ENCODE measurements around the gene VPS37B. TPM values are rescaled to one million over a fixed set of nuclear protein-coding genes. Genes with fewer than 3 reads are reported as not detected.
"Not testable (repeated sequence)": the region's sequence is repeated elsewhere in the genome, so short reads cannot be mapped to it uniquely, and the experiment has no call there.

Gene VPS37B
- total RNA-seq, 2 experiments from 2014 or later = 17.8 to 18.4 TPM

- CTCF ChIA-PET = interaction anchor here (0.7 to 5.0 kb wide), 12 partner anchors 8 to 101 kb away, joined by 3 to 70 read pairs (median 4); partner anchors contain the start of gene VPS37B
- no peak overlapping the region for H3K27ac Mint-ChIP-seq
Measured at GRCh38 chr12:122880668-122881067, 15.3 kb downstream of the VPS37B start.

GRCh38 chr12:122880155-122880667 lies 15.7 kb downstream of the VPS37B start:
- ATAC-seq (no peak), DNase-seq (no peak)
- TF ChIP-seq, protein P1, sequence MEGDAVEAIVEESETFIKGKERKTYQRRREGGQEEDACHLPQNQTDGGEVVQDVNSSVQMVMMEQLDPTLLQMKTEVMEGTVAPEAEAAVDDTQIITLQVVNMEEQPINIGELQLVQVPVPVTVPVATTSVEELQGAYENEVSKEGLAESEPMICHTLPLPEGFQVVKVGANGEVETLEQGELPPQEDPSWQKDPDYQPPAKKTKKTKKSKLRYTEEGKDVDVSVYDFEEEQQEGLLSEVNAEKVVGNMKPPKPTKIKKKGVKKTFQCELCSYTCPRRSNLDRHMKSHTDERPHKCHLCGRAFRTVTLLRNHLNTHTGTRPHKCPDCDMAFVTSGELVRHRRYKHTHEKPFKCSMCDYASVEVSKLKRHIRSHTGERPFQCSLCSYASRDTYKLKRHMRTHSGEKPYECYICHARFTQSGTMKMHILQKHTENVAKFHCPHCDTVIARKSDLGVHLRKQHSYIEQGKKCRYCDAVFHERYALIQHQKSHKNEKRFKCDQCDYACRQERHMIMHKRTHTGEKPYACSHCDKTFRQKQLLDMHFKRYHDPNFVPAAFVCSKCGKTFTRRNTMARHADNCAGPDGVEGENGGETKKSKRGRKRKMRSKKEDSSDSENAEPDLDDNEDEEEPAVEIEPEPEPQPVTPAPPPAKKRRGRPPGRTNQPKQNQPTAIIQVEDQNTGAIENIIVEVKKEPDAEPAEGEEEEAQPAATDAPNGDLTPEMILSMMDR (IDR thresholded peaks at IDR 0.05) = no peak
- Mint-ChIP-seq H3K4me1 (ENCODE audit: low read depth) (peaks cover 94% of the 10 kb centered on the region), H3K36me3 (ENCODE audit: low read depth) (peaks cover 28% of the 10 kb centered on the region), H3K27ac (no peak overlapping the region), H3K27me3 (peaks cover 10% of the 10 kb centered on the region), H3K4me3 (no peak overlapping the region), H3K9me3 (peaks cover 2% of the 10 kb centered on the region)
- POLR2A ChIA-PET = interaction anchor here (0.9 to 21.6 kb wide), 4 partner anchors 9 to 95 kb away, joined by 3 to 239 read pairs (median 8); partner anchors contain the start of genes OGFOD2 and VPS37B
- CTCF ChIA-PET = interaction anchor here (0.8 to 5.0 kb wide), 13 partner anchors 8 to 361 kb away, joined by 3 to 70 read pairs (median 4); partner anchors contain the start of gene VPS37B
- intact Hi-C loops (cut with micrococcal nuclease) = no loop called here

More at GRCh38 chr12:122880668-122881067, 15.3 kb downstream of the VPS37B start:
- peak; percentile 51 for ATAC-seq
- DNase-seq = peak; percentile 51
- H3K4me3 Mint-ChIP-seq = no peak overlapping the region
- peaks cover 91% of the 10 kb centered on the region for H3K4me1 Mint-ChIP-seq (ENCODE audit: low read depth)
- TF ChIP-seq, protein P1 (IDR thresholded peaks at IDR 0.05) = peak; percentile 52
- H3K27me3 Mint-ChIP-seq = peaks cover 10% of the 10 kb centered on the region
- POLR2A ChIA-PET = interaction anchor here (0.9 to 21.6 kb wide), 4 partner anchors 9 to 95 kb away, joined by 3 to 239 read pairs (median 8); partner anchors contain the start of genes OGFOD2 and VPS37B
- intact Hi-C loops (cut with micrococcal nuclease) = no loop called here
- peaks cover 28% of the 10 kb centered on the region for H3K36me3 Mint-ChIP-seq (ENCODE audit: low read depth)
- peaks cover 2% of the 10 kb centered on the region for H3K9me3 Mint-ChIP-seq

GRCh38 chr12:122878780-122879612 lies 16.9 kb downstream of the VPS37B start:
- CTCF ChIA-PET = interaction anchor here (0.8 to 5.0 kb wide), 8 partner anchors 9 to 363 kb away, joined by 3 to 70 read pairs (median 6); partner anchors contain the start of gene VPS37B
- peaks cover 26% of the 10 kb centered on the region for H3K36me3 Mint-ChIP-seq (ENCODE audit: low read depth)
- peak overlapping the region; percentile 38 for H3K27ac Mint-ChIP-seq
- POLR2A ChIA-PET = interaction anchor here (0.8 to 21.6 kb wide), 5 partner anchors 8 to 96 kb away, joined by 3 to 239 read pairs (median 7); partner anchors contain the start of genes OGFOD2 and VPS37B
- peaks cover 90% of the 10 kb centered on the region for H3K4me1 Mint-ChIP-seq (ENCODE audit: low read depth)
- peaks cover 2% of the 10 kb centered on the region for H3K9me3 Mint-ChIP-seq
- intact Hi-C loops (cut with micrococcal nuclease) = no loop called here
- DNase-seq (no peak), ATAC-seq (no peak)
- H3K27me3 Mint-ChIP-seq = peaks cover 10% of the 10 kb centered on the region
- TF ChIP-seq, protein P1 (IDR thresholded peaks at IDR 0.05) = no peak
- H3K4me3 Mint-ChIP-seq = no peak overlapping the region

DNA sequence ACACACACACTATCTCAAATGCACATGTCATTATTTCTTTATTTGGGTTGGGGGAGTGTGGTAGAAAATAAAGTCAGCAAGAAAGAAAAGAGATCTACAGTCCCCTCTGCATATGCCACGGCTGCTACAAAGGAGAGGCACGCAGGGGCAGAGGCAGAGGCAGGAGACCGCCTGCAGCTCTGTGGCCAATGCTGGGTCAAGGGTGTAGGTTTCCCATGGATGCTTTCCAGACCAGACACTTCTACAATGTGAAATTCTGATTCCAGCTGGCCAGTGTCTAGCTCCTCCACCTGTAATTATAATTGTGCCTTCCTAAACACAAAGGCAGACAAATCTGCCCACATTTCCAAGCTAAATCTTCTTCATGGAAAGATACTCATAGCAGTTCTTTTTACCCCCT lies 19.2 kb downstream of the VPS37B start:
- TF ChIP-seq, protein P1 (IDR thresholded peaks at IDR 0.05) = no peak
- Mint-ChIP-seq H3K4me1 (ENCODE audit: low read depth) (peaks cover 90% of the 10 kb centered on the region), H3K27ac (no peak overlapping the region), H3K4me3 (no peak overlapping the region), H3K36me3 (ENCODE audit: low read depth) (peaks cover 23% of the 10 kb centered on the region), H3K9me3 (no peaks in the 10 kb centered on the region), H3K27me3 (peaks cover 12% of the 10 kb centered on the region)
- ChIA-PET CTCF (interaction anchor here (0.7 to 1.2 kb wide), 2 partner anchors 8 to 76 kb away, joined by 3 read pairs; no protein-coding TSS in a partner anchor), POLR2A (interaction anchor here (1.0 to 21.6 kb wide), 4 partner anchors 11 to 39 kb away, joined by 3 to 239 read pairs (median 4); partner anchors contain the start of gene VPS37B)
- intact Hi-C loops (cut with micrococcal nuclease) = no loop called here
- DNase-seq (no peak), ATAC-seq (no peak)

DNA sequence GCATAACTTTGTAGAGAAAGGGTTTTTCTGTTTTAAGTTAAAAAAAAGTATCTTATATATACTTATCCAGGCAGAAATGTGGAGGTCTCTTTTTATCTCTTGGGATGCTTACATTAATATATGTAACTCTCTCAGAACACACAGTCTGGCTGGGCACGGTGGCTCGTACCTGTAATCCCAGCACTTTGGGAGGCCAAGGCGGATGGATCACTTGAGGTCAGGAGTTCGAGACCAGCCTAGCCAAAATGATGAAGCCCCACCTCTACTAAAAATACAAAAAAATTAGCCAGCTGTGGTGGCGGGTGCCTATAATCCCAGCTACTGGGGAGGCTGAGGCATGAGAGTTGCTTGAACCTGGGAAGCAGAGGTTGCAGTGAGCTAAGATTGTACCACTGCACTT lies 19.6 kb downstream of the VPS37B start:
- H3K9me3 Mint-ChIP-seq; ATAC-seq; H3K4me3 Mint-ChIP-seq; DNase-seq; H3K27ac Mint-ChIP-seq; intact Hi-C loops (cut with micrococcal nuclease): not testable (repeated sequence)
- Mint-ChIP-seq H3K4me1 (ENCODE audit: low read depth) (peaks cover 92% of the 10 kb centered on the region), H3K36me3 (ENCODE audit: low read depth) (peaks cover 25% of the 10 kb centered on the region), H3K27me3 (peaks cover 12% of the 10 kb centered on the region)
- ChIA-PET CTCF (interaction anchor here (0.7 kb wide), 1 partner anchor 9 kb away, joined by 3 read pairs; no protein-coding TSS in a partner anchor), POLR2A (interaction anchor here (21.6 kb wide), 1 partner anchor 22 kb away, joined by 239 read pairs; the partner anchor contains the start of gene VPS37B)

Data from activated CD8-positive, alpha-beta T cell treated with anti-CD3 and anti-CD28 coated beads for 36 hours (primary cell).